NCI-H1436 (cell line): ENCODE results near the gene FGF14.
A peak's percentile ranks its signal among the peaks of the same experiment; 100 is the strongest.

Experiments used
- DNase-seq: peaks from one replicate; lab custom pipeline; 2025; lab: John Stamatoyannopoulos, UW

FGF14 gene

GRCh38 chr13:102367836-102368235, 34.0 kb downstream of the FGF14 start:
- DNase-seq, result no peak

- no peak for DNase-seq
Measured at GRCh38 chr13:102361113-102361512, 40.7 kb downstream of the FGF14 start.

GRCh38 chr13:102359264-102359663, 42.6 kb downstream of the FGF14 start:
- no peak for DNase-seq

- DNase-seq, result no peak
Measured at GRCh38 chr13:102355251-102355650, 46.6 kb downstream of the FGF14 start.

- no peak for DNase-seq
Measured at GRCh38 chr13:102354011-102354410, 47.8 kb downstream of the FGF14 start.

- DNase-seq, result no peak
Measured at GRCh38 chr13:102351521-102351920, 50.3 kb downstream of the FGF14 start.

- no peak for DNase-seq
Measured at GRCh38 chr13:102347490-102347889, 54.4 kb downstream of the FGF14 start.

GRCh38 chr13:102346769-102347168, 55.1 kb downstream of the FGF14 start:
- no peak for DNase-seq

GRCh38 chr13:102344410-102344809, 57.4 kb downstream of the FGF14 start:
- no peak for DNase-seq

- DNase-seq, result peak; percentile 35
Measured at GRCh38 chr13:102333320-102334198, 68.3 kb downstream of the FGF14 start.

- no peak for DNase-seq
Measured at GRCh38 chr13:102328909-102329308, 72.9 kb downstream of the FGF14 start.

GRCh38 chr13:102327119-102327617, 74.7 kb downstream of the FGF14 start:
- DNase-seq, result no peak

- DNase-seq, result no peak
Measured at GRCh38 chr13:102326381-102327118, 75.3 kb downstream of the FGF14 start.

GRCh38 chr13:102325321-102325720, 76.5 kb downstream of the FGF14 start:
- DNase-seq, result no peak

GRCh38 chr13:102323505-102323904, 78.3 kb downstream of the FGF14 start:
- DNase-seq, result no peak

- DNase-seq, result no peak
Measured at GRCh38 chr13:102323012-102323411, 78.8 kb downstream of the FGF14 start.

- no peak for DNase-seq
Measured at GRCh38 chr13:102322211-102322610, 79.6 kb downstream of the FGF14 start.

- DNase-seq, result no peak
Measured at GRCh38 chr13:102318233-102318632, 83.6 kb downstream of the FGF14 start.

- DNase-seq, result no peak
Measured at GRCh38 chr13:102317593-102317992, 84.3 kb downstream of the FGF14 start.

- no peak for DNase-seq
Measured at GRCh38 chr13:102316732-102317131, 85.1 kb downstream of the FGF14 start.

- no peak for DNase-seq
Measured at GRCh38 chr13:102312841-102313240, 89.0 kb downstream of the FGF14 start.

GRCh38 chr13:102311901-102312300, 89.9 kb downstream of the FGF14 start:
- no peak for DNase-seq

- DNase-seq, result no peak
Measured at GRCh38 chr13:102311419-102311796, 90.4 kb downstream of the FGF14 start.
